Stomach (tissue), 9 donors: ENCODE data around the gene LRP11. TPM values are rescaled to one million over a fixed set of nuclear protein-coding genes. Genes with fewer than 3 reads are reported as not detected.

Experiments
- DNase-seq, 2 donors: peaks; one replicate each; pipeline versions ENCODE4 v3.0.0 to v3.0.0-alpha.2; 2013 to 2019
- H3K27ac ChIP-seq, 5 donors: fragments of 200-600 bp in 4 of 5; sonication (generic) in 4 of 5; one replicate each; pipeline ENCODE4 v1.5.1; 2013 to 2019; ENCODE audit warnings: mild to moderate bottlenecking in 1 of 5, moderate library complexity in 1 of 5
- H3K27me3 ChIP-seq, 3 donors: fragments of 200-600 bp; sonication (generic); one replicate each; pipeline ENCODE4 v1.5.1; 2017 to 2019; ENCODE audit warnings: mixed run types in 1 of 3
- H3K36me3 ChIP-seq, 4 donors: fragments of 200-600 bp; sonication (generic); 1 replicate in 3 of 4; 2 replicates in 1 of 4; pipeline ENCODE4 v1.5.1; 2016 to 2019
- H3K4me1 ChIP-seq, 4 donors: fragments of 200-600 bp; sonication (generic); one replicate each; pipeline ENCODE4 v1.5.1; 2016 to 2019
- H3K4me3 ChIP-seq, 4 donors: fragments of 200-600 bp; sonication (generic) in 3 of 4; one replicate each; pipeline ENCODE4 v1.5.1; 2016 to 2019; ENCODE audit warnings: mild to moderate bottlenecking in 1 of 4
- H3K9me3 ChIP-seq, 4 donors: fragments of 200-600 bp; sonication (generic); one replicate each; pipeline ENCODE4 v1.5.1; 2016 to 2019
- EP300 ChIP-seq: sonication (generic); formaldehyde crosslinking; IDR thresholded peaks from one replicate; pipeline ENCODE4 v1.6.1; 2017; ENCODE audit warnings: antibody characterized with exemption
- POLR2A ChIP-seq, 4 donors: fragments of 450-650 bp; IDR thresholded peaks; one replicate each; pipeline ENCODE4 v1.6.1; 2016; ENCODE audit warnings: antibody characterized with exemption in 4 of 4, control low read depth in 2 of 4, mild to moderate bottlenecking in 1 of 4, moderate library complexity in 1 of 4
- POLR2AphosphoS5 ChIP-seq, 3 donors: sonication (generic); formaldehyde crosslinking; IDR thresholded peaks; one replicate each; pipeline ENCODE4 v1.6.1; 2016; ENCODE audit warnings: antibody characterized with exemption in 3 of 3
- WGBS, 5 donors: extraction: QIAGEN DNeasy Blood & Tissue Kit in 3 of 5; methylation state at CpG; one replicate each; pipeline versions ENCODE4 v1.1.5 to v1.1.7; 2013 to 2018; 5-methylcytosine and 5-hydroxymethylcytosine counted together
- intact Hi-C: fragments of 100-400 bp; cut with DNase I; formaldehyde crosslinking; loops from one replicate; pipeline ENCODE4 v1.15.1; 2023; ENCODE audit warnings: low total_unique reads
- polyA plus RNA-seq, 3 donors: library from polyadenylated mRNA; stranded (reverse); fragments of 200-250 nt; gene quantifications; one replicate each; pipeline ENCODE4 v1.2.3, GENCODE V29; 2013
- total RNA-seq, 5 donors: library from RNA; depleted of rRNA; stranded (reverse); fragments of >200 nt; gene quantifications; one replicate each; pipeline versions ENCODE4 v1.1.0 to v1.2.3, GENCODE V29; 2014 to 2016
- TF ChIP-seq, protein P1 (sequence below), 7 experiments: fragments of 450-650 bp in 4 of 7; fragments of 200-600 bp in 3 of 7; sonication (generic) in 3 of 7; IDR thresholded peaks; one replicate each; pipeline ENCODE4 v1.5.1; 2016 to 2019; ENCODE audit warnings: antibody characterized with exemption in 7 of 7, control low read depth in 2 of 7, mild to moderate bottlenecking in 1 of 7
- donor health status: healthy with polysubstance abuse.
- donor health status: Bipolar disorder and iron deficiency.
- donor health status: healthy.

LRP11 gene
- total and polyA plus RNA-seq, 8 donors: 1.8 to 80.8 (median 12.8) TPM

DNA sequence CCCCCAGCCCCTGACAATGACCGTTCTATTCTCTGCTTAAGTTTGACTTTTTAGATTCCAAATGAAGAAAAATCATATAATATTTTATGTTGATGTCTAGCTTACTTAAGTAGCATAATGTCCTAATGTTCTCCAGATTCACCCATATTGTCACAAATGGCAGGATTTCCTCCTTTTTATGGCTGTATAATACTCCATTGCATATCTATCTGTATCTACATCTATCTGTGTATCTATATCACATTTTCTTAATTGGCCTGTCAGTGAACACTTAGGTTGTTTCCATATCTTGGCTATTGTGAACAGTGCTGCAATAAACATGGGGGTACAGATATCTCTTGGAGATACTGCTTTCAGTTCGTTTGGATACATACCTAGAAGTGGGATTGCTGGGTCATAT, 7.0 kb upstream of the LRP11 start:
- intact Hi-C loops: no loop called here
- WGBS, 5 donors: 80 to 93% (median 84%) methylated on average over 2 of the region's 2 CpGs

DNA sequence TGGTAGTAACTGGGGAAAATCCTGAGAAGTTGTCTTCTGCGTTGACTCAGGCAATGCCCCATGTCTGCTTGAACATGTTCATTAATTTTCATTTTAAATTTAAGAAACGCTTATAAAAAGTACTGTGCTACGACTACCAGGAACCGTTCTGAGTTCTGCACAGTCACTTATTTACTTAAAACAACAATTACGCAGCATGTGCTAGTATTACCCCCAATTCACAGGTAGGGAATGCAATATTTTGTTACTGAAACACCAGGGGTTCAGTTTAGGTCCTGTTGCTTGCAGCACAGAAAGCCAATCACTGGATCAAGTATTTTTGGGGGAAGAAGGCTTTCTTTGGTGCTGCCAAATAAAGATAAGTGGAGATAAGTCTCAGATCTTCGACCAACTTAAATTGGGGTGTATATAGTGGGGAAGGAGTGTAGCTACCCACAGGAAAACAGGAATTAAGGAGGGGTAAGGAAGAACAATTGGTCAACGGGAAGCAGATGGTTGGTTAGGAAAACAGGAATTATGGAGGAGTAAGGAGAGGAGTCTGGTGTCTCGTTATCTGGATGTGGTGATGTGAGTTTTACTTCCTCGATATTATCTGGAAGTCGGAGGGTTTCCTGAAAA, 5.2 kb upstream of the LRP11 start:
- TF ChIP-seq EP300 (no peak), POLR2AphosphoS5 (IDR thresholded peaks at IDR 0.05) (no peak), POLR2A (IDR thresholded peaks at IDR 0.05) (no peak)
- TF ChIP-seq, protein P1, sequence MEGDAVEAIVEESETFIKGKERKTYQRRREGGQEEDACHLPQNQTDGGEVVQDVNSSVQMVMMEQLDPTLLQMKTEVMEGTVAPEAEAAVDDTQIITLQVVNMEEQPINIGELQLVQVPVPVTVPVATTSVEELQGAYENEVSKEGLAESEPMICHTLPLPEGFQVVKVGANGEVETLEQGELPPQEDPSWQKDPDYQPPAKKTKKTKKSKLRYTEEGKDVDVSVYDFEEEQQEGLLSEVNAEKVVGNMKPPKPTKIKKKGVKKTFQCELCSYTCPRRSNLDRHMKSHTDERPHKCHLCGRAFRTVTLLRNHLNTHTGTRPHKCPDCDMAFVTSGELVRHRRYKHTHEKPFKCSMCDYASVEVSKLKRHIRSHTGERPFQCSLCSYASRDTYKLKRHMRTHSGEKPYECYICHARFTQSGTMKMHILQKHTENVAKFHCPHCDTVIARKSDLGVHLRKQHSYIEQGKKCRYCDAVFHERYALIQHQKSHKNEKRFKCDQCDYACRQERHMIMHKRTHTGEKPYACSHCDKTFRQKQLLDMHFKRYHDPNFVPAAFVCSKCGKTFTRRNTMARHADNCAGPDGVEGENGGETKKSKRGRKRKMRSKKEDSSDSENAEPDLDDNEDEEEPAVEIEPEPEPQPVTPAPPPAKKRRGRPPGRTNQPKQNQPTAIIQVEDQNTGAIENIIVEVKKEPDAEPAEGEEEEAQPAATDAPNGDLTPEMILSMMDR (IDR thresholded peaks at IDR 0.05): no peak
- DNase-seq: no peak
- Histone ChIP-seq H3K27me3 (no peaks in the 10 kb centered on the region), H3K36me3 (no peaks in the 10 kb centered on the region), H3K4me1 (peaks cover 4 to 11% (median 9%) of the 10 kb centered on the region in 4 donors), H3K27ac (no peak overlapping the region), H3K4me3 (no peak overlapping the region), H3K9me3 (no peaks in the 10 kb centered on the region)
- intact Hi-C loops: no loop called here
- WGBS, 5 donors: 73 to 80% (median 77%) methylated on average over 10 of the region's 10 CpGs

More for the DNA sequence above, 7.0 kb upstream of the LRP11 start:
- no peak for DNase-seq
- H3K27ac ChIP-seq: no peak overlapping the region
- H3K9me3 ChIP-seq: no peaks in the 10 kb centered on the region
- no peak for TF ChIP-seq EP300
- TF ChIP-seq, protein P1 (IDR thresholded peaks at IDR 0.05): no peak
- no peak for TF ChIP-seq POLR2AphosphoS5 (IDR thresholded peaks at IDR 0.05)
- no peak for TF ChIP-seq POLR2A (IDR thresholded peaks at IDR 0.05)
- no peaks in the 10 kb centered on the region for H3K4me1 ChIP-seq
- peaks cover 0 to 3% (median 0%) of the 10 kb centered on the region in 3 donors for H3K27me3 ChIP-seq
- no peak overlapping the region for H3K4me3 ChIP-seq
- H3K36me3 ChIP-seq: no peaks in the 10 kb centered on the region

DNA sequence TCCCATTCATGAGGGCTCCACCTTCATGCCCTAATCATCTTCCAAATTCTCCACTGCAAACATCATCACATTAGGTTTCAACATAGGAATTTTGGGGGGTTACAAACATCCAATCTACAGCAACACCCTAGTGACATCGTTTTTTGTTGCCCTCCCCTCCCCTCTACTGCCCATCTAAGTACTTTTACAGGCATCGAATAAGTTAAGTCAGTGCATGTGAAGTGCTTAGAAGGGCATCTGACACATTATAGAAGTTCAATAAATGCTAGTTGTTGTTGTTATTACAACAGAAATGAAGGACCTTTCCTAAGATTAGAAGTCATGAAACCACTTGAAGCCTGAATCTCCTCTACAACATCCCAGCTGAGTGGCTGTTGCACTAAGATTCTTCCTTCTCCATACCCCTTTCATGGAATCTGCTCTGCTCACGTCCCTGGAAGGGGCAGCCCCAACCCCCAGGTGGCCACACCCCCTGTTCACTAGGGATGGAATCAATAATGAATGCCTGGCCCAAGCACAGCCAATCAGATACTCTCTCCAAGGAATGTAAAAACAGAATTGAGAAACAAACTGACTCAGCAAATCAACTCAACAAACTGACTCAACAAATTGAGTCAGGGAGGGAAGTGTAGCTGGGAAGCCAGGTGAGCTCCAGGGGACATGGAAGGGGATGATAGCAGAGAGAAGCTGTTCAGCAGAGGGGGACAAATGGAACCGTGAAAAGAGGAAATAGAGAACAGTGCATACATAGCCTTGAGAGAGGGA, 3.9 kb upstream of the LRP11 start:
- TF ChIP-seq POLR2A (IDR thresholded peaks at IDR 0.05) (no peak), POLR2AphosphoS5 (IDR thresholded peaks at IDR 0.05) (no peak), EP300 (no peak)
- TF ChIP-seq, protein P1 (IDR thresholded peaks at IDR 0.05): no peak
- no peak overlapping the region for H3K4me3 ChIP-seq
- H3K27ac ChIP-seq: no peak overlapping the region
- no peak for DNase-seq
- peaks cover 4 to 19% (median 12%) of the 10 kb centered on the region in 4 donors for H3K4me1 ChIP-seq
- 55 to 65% (median 58%) methylated on average over 4 of the region's 4 CpGs for WGBS, 5 donors
- H3K27me3 ChIP-seq: no peaks in the 10 kb centered on the region
- H3K36me3 ChIP-seq: no peaks in the 10 kb centered on the region
- intact Hi-C loops: no loop called here
- H3K9me3 ChIP-seq: no peaks in the 10 kb centered on the region

DNA sequence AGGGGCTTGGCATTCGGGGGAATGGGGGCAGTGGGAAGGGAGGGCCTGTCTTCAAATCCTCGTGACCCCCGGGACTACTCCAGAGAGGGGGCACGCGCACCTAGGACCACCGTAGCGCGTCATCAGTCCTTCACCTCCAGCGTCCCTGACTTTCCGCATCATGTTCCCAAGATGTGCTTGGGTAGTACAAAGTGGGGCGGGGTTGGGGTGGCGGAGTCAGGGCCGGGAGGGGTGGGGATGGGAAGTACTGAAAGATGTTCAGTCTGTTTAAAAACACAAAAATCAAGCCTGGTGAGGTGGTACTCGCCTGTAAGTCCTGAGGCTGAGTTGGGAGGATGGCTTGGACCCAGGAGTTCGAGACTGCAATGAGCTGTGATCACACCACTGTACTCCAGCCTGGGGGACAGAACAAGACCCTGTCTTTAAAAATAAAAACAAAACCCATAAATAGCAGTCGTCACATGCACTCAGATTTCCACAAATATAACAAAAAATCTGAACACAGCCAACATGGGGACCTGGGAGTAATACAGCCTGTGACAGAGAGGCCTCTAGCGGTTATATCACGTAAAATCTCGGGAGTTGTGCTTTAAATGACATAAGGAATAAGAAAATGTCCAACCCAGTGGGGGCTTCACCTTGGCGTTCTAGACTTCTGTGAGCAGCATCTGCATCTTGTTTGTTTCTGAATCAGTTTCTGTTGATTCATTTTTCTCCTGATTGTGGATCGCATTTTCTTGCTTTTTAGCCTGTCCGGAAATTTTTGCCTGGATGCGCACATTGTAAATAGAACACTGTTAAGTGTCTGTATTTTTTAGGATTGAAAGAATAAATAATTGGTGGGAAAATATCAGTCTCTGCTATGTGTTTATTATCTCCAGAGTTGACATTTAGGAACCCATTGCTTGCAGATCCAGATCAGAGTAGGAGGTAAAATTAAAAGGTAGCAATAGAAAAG, 698 bp upstream of the LRP11 start:
- H3K27me3 ChIP-seq: no peaks in the 10 kb centered on the region
- peak; percentile 41 to 85 for DNase-seq
- no peaks in the 10 kb centered on the region for H3K9me3 ChIP-seq
- peak overlapping the region; percentile 78 to 87 (median 84) for H3K4me3 ChIP-seq
- H3K4me1 ChIP-seq: peaks cover 27 to 49% (median 43%) of the 10 kb centered on the region in 4 donors
- WGBS, 5 donors: 13 to 17% (median 15%) methylated on average over 19 to 23 of the region's 23 CpGs
- no peaks in the 10 kb centered on the region for H3K36me3 ChIP-seq
- intact Hi-C loops: no loop called here
- peak overlapping the region; percentile 94 to 99 (median 97) for H3K27ac ChIP-seq
- TF ChIP-seq, protein P1 (IDR thresholded peaks at IDR 0.05): peak in 5 of 7 experiments; percentile 30 to 62 (median 47)
- no peak for TF ChIP-seq EP300
